Measurements from ENCODE around the gene HLA-DQB1.
A peak's percentile ranks its signal among the peaks of the same experiment; 100 is the strongest.

DNA sequence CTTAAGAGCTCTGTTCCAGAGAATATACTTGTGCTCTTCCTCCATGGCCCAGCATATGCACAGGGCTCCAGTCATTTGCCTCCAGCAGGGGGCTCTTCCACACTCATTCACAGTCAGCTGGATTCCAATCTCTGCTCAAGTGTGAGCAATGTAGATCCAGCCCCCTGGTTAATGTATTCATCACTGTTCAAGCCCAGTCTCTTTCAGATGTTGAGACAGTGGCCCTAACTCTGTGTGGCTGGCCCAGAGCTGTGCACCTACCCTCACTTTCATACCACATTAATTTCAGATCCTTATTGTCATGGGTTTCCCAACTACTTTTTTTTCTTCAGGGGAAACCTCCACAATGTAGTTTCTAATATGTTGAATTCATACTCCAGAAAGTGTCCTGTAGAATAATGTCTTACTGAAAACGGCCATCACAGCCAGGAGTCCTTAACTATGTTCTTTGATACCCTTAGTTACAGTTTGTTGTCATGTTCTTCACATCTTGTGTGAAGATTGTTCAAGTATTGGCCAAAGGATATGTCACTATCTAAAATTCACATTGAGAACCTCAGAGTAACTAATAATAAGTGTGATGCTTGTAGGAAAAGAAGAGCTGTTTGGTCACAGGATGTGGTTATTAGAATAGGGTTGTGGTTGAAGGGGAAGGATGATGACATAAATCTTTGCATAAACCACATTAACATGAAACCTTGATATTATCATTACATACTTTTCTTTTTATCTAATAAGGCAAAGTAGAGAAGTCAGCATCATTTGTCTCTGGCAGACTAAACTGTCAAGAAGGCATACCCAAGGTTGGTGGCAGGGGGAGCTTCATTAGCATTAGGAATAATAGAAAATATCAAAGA, 43.7 kb downstream of the HLA-DQB1 start:
- TF ChIP-seq EGR1 (IDR thresholded peaks at IDR 0.05; ENCODE audit: borderline replicate concordance, low read depth, low read length) (no peak), CTCF (IDR thresholded peaks at IDR 0.05; ENCODE audit: control extremely low read depth in 1 of 3, insufficient read depth in 1 of 3, low read depth in 1 of 3, low read length in 3 of 3) (peak; percentile 15 to 54 (median 50)), POLR2AphosphoS5 (IDR thresholded peaks at IDR 0.05; ENCODE audit: low read depth, low read length) (no peak), RFX5 (IDR thresholded peaks at IDR 0.05; ENCODE audit: borderline replicate concordance, low read depth, low read length) (no peak), SP2 (IDR thresholded peaks at IDR 0.05; ENCODE audit: low read length) (no peak), RAD21 (IDR thresholded peaks at IDR 0.05 in 1 of 2, conservative IDR thresholded peaks at IDR 0.05 in 1 of 2; ENCODE audit: low read depth in 2 of 2, low read length in 2 of 2) (peak; percentile 34 to 55; a peak in 3 of 4 replicates), TCF12 (IDR thresholded peaks at IDR 0.05; ENCODE audit: low read depth, low read length) (no peak), PHF8 (conservative IDR thresholded peaks at IDR 0.05; ENCODE audit: low read depth, low read length) (no peak)

Data from H1 (cell line).